ENCODE measurements around the gene TOR1AIP2.
"Not testable (repeated sequence)": the region's sequence is repeated elsewhere in the genome, so short reads cannot be mapped to it uniquely, and the experiment has no call there.

Gene TOR1AIP2

DNA sequence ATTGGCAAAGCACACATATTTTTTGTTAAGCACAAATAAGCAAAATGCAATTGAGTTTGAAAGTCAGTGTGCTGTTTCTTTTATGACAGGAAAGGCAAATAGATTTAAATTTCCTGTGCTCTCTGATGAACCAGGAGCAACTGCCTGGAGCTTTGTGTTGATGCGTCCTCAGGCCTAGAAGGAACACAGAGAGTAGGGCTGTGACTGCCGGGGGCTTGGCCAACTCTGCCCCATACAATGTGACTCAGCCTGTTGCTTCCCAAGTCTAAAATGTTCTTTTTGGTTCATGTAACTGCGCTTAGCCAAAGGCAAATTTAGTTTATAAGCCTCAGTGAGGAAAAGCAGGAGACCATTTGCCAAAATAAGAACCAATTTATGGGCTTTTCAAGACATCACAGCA, 37.5 kb downstream of the TOR1AIP2 start:
- Histone ChIP-seq H3K9ac (ENCODE audit: low read length) (no peak overlapping the region), H3K27ac (ENCODE audit: low read length) (no peak overlapping the region), H3K27me3 (ENCODE audit: control insufficient read depth, insufficient read depth, low read length) (no peaks in the 10 kb centered on the region), H3K4me3 (ENCODE audit: low read length) (no peak overlapping the region), H3K4me1 (ENCODE audit: control insufficient read depth, low read depth, low read length) (no peaks in the 10 kb centered on the region), H3K36me3 (ENCODE audit: control insufficient read depth, low read depth, low read length) (peaks cover 6% of the 10 kb centered on the region), H3K9me3 (ENCODE audit: control insufficient read depth, low read depth, low read length) (no peaks in the 10 kb centered on the region)

DNA sequence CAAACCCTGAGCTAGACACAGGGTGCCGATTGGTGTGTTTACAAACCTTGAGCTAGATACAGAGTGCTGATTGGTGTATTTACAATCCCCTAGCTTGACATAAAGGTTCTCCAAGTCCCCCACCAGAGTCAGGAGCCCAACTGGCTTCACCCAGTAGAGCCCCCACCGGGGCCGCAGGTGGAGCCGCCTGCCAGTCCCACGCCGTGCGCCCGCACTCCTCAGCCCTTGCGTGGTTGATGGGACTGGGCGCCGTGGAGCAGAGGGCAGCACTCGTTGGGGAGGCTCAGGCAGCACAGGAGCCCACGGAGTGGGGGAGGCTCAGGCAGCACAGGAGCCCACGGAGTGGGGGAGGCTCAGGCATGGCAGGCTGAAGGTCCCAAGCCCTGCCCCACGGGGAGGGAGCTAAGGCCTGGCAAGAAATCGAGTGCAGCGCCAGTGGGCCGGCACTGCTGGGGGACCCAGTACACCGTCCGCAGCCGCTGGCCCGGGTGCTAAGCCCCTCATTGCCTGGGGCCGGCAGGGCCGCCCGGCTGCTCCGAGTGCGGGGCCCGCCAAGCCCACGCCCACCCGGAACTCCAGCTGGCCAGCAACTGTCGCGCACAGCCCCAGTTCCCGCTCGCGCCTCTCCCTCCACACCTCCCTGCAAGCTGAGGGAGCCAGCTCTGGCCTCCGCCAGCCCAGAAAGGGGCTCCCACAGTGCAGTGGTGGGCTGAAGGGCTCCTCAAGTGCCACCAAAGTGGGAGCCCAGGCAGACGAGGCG, 40.7 kb downstream of the TOR1AIP2 start:
- not testable (repeated sequence) for H3K9me3 ChIP-seq (ENCODE audit: control insufficient read depth, low read depth, low read length); H3K4me3 ChIP-seq (ENCODE audit: low read length); H3K27ac ChIP-seq (ENCODE audit: low read length); H3K36me3 ChIP-seq (ENCODE audit: control insufficient read depth, low read depth, low read length); H3K4me1 ChIP-seq (ENCODE audit: control insufficient read depth, low read depth, low read length); H3K9ac ChIP-seq (ENCODE audit: low read length); H3K27me3 ChIP-seq (ENCODE audit: control insufficient read depth, insufficient read depth, low read length)

DNA sequence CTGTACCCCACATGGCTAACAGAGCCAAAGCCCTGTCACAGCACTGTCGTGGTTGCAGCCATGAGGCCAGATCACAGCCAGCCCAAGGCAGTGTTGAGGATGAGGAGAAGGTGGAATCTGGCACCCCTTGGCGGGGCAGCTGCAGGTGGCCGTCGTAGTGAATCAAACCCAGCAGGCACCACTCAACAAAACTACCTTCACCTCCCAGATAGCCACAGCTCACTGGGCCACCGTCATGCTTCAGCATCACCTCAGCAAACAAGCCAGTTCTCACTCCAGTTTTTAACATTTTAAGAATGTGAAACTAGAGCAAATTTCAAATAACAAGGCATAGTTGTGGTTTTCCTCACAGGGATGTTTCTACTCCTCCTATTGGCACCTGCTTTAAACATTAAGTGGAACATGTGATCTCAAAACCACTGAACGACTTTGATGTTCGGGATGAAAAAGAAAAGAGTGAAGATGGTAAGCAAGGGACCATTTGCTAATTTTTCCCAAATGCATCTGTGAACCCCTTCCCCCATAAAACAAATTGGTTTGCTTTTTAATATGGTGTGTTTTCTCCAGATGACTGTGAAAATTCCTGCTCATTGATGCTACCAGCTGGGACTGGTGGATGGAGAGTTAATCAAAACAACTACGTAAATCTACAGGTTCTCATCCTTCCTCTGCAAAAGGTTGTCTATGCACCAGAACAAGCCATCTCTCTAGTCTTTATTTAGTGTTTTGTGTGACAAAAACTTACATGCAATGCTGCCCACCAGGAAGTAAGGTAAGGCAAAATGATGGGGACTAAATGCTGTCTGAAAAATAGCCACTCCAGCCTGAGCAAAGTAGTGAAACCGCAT, 45.5 kb downstream of the TOR1AIP2 start:
- Histone ChIP-seq H3K27ac (ENCODE audit: low read length) (no peak overlapping the region), H3K4me3 (ENCODE audit: low read length) (no peak overlapping the region), H3K36me3 (ENCODE audit: control insufficient read depth, low read depth, low read length) (no peaks in the 10 kb centered on the region), H3K27me3 (ENCODE audit: control insufficient read depth, insufficient read depth, low read length) (no peaks in the 10 kb centered on the region), H3K9me3 (ENCODE audit: control insufficient read depth, low read depth, low read length) (no peaks in the 10 kb centered on the region), H3K9ac (ENCODE audit: low read length) (no peak overlapping the region), H3K4me1 (ENCODE audit: control insufficient read depth, low read depth, low read length) (no peaks in the 10 kb centered on the region)

DNA sequence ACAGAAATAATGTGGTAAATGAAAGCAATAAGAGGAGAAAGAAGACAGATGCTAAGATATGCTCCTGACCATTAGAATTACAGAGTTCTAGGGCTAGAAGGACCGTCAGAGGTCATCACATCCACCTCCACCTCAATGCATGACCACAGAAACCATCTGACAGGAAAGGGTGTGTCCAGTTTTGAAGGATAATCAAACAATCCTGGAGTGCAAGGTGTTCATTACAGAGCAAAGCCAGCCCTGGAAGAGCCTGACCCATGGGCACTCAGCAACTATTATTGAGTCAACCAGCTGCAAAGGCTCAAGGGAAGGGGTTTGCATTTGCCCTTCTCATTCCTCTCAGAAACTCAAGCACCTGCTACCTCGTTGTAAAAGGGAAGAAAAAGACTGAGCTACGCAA, 46.4 kb downstream of the TOR1AIP2 start:
- Histone ChIP-seq H3K4me1 (ENCODE audit: control insufficient read depth, low read depth, low read length) (no peaks in the 10 kb centered on the region), H3K9ac (ENCODE audit: low read length) (no peak overlapping the region), H3K27ac (ENCODE audit: low read length) (no peak overlapping the region), H3K36me3 (ENCODE audit: control insufficient read depth, low read depth, low read length) (no peaks in the 10 kb centered on the region), H3K9me3 (ENCODE audit: control insufficient read depth, low read depth, low read length) (no peaks in the 10 kb centered on the region), H3K27me3 (ENCODE audit: control insufficient read depth, insufficient read depth, low read length) (no peaks in the 10 kb centered on the region), H3K4me3 (ENCODE audit: low read length) (no peak overlapping the region)

DNA sequence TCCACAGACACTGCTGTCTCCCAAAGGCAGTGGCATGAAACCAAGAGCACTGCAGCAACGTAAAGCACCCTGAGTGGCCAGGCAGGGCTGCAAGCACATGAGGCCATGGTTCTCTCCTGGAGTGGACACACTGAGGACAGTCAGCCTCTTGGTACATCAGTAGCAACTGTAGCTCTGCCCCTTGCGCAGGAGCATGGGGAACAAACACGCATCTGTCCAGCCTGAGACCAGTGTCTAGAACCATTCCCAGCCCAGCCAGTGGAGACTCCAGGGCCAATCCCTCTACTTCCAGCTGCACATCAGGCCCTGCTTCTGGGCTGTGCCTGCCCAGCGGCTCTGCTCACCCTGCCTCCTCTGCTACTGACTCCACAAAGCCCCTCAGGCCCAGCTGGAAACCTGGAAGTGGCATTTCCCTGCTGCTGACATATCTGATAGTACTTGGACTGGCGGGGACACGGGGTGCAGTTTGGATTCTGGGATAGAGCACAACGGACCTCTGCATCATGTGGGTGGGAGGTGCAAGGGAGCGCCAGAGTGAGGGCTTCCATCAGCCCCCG, 49.0 kb downstream of the TOR1AIP2 start:
- H3K4me3 ChIP-seq (ENCODE audit: low read length) = no peak overlapping the region

DNA sequence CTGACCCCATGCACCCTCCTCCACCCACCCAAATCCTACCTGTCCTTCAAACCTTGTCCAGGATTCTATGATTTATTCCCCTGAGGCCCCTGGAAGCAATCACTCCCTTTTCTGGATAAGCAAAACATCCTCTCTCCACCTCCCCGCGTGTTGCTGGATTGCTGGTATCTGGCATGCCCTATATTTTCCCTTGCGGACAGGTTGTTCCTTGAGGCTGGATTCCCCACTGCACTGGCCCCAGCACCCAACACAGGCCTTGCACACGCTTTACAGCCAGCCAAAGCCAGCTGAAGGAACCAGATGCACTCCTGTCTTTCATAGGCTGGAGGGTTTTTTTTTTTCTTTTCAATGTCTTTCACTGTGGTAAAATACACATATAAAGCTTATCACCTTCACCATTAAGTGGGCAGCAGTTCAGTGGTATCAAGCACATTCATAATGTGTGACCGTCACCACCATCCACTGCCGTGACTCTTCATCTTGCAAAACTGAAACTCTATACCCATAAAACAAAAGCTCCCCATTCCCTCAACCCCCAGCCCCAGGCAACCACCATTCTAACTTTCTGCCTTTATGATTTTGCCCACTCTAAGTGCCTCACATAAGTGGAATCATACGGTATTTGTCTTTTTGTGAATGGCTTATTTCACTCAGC, 50.9 kb downstream of the TOR1AIP2 start:
- Histone ChIP-seq H3K9me3 (ENCODE audit: control insufficient read depth, low read depth, low read length) (no peaks in the 10 kb centered on the region), H3K4me1 (ENCODE audit: control insufficient read depth, low read depth, low read length) (peaks cover 3% of the 10 kb centered on the region), H3K27ac (ENCODE audit: low read length) (no peak overlapping the region), H3K27me3 (ENCODE audit: control insufficient read depth, insufficient read depth, low read length) (no peaks in the 10 kb centered on the region), H3K9ac (ENCODE audit: low read length) (no peak overlapping the region), H3K36me3 (ENCODE audit: control insufficient read depth, low read depth, low read length) (no peaks in the 10 kb centered on the region), H3K4me3 (ENCODE audit: low read length) (no peak overlapping the region)

More for the DNA sequence above, 49.0 kb downstream of the TOR1AIP2 start:
- H3K27ac ChIP-seq (ENCODE audit: low read length) = no peak overlapping the region
- peaks cover 3% of the 10 kb centered on the region for H3K4me1 ChIP-seq (ENCODE audit: control insufficient read depth, low read depth, low read length)
- H3K9ac ChIP-seq (ENCODE audit: low read length) = no peak overlapping the region
- no peaks in the 10 kb centered on the region for H3K9me3 ChIP-seq (ENCODE audit: control insufficient read depth, low read depth, low read length)
- H3K36me3 ChIP-seq (ENCODE audit: control insufficient read depth, low read depth, low read length) = no peaks in the 10 kb centered on the region
- no peaks in the 10 kb centered on the region for H3K27me3 ChIP-seq (ENCODE audit: control insufficient read depth, insufficient read depth, low read length)

DNA sequence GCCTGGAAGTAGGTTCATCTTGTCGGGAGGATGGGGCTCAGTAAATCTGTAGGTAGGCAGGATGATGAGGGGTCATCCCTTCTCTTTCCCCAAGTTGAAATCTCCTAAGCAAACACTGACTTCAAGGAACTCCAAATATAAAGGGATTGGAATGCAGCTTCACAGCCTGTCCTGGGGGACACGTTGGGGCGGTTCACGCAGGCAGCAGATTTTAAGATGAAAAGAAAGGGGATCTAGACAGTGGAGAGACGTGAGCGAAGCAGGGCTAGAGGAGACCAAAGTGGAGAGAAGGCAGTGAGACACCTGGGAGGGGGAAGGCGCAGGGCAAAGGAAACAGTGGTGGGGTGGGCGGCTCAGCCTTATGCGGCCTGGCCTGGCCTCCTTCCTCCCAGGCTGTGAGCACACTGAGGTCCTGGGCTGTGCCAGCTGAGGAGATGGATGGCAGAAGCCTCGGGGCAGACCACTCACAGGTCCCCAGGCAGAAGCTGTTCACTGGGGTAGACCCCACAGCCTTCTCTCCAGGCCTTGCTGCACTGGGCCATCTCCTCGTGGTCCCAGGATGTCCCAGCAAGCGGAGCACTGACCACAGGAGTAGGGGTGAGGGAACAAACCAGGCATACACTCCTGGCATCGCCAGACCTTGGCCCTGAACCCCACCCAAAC, 51.7 kb downstream of the TOR1AIP2 start:
- no peaks in the 10 kb centered on the region for H3K27me3 ChIP-seq (ENCODE audit: control insufficient read depth, insufficient read depth, low read length)
- no peak overlapping the region for H3K9ac ChIP-seq (ENCODE audit: low read length)
- no peaks in the 10 kb centered on the region for H3K36me3 ChIP-seq (ENCODE audit: control insufficient read depth, low read depth, low read length)

DNA sequence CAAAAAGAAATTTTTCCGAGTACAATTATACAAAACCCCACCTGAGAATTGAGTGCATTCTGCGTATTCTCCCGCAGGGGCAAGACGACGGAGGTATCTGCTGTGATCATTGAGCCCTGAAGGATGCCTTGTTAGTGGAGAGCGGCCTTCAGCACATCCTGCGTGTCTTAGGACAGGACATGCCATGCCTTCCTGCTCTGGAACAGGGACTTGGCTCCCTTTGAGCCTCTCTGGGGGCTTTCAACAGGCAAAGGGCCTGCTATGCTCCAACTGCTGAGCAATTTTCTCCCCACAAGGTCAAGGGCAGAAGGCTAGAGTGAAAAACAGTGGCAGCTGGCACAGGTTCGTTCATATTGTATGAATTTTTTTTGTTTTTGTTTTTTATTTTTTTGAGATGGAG, 52.4 kb downstream of the TOR1AIP2 start:
- Histone ChIP-seq H3K9ac (ENCODE audit: low read length) (no peak overlapping the region), H3K36me3 (ENCODE audit: control insufficient read depth, low read depth, low read length) (no peaks in the 10 kb centered on the region), H3K4me1 (ENCODE audit: control insufficient read depth, low read depth, low read length) (peaks cover 3% of the 10 kb centered on the region), H3K4me3 (ENCODE audit: low read length) (no peak overlapping the region), H3K27me3 (ENCODE audit: control insufficient read depth, insufficient read depth, low read length) (no peaks in the 10 kb centered on the region), H3K27ac (ENCODE audit: low read length) (no peak overlapping the region), H3K9me3 (ENCODE audit: control insufficient read depth, low read depth, low read length) (no peaks in the 10 kb centered on the region)

More for the DNA sequence above, 51.7 kb downstream of the TOR1AIP2 start:
- Histone ChIP-seq H3K27ac (ENCODE audit: low read length) (no peak overlapping the region), H3K4me1 (ENCODE audit: control insufficient read depth, low read depth, low read length) (peaks cover 3% of the 10 kb centered on the region), H3K9me3 (ENCODE audit: control insufficient read depth, low read depth, low read length) (no peaks in the 10 kb centered on the region), H3K4me3 (ENCODE audit: low read length) (no peak overlapping the region)

DNA sequence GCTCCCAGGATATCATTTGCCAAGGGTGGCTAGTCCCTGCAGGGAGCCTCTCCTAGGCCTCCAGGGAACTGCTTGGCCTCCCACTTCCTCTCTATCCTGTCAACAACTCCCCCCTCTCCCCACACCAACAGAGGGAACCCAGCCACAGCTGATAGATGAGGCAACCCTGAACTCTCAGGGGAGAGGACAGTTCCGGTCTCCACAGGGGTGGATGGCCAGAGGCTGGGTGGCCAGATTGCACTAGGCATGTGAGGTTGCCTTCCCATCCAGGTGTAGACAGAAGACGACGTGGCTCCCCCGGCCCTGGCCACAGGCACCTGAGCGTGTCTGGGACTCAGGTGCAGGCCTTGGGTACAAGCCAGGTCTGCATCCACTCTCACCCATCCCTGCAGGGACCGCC, 53.3 kb downstream of the TOR1AIP2 start:
- Histone ChIP-seq H3K36me3 (ENCODE audit: control insufficient read depth, low read depth, low read length) (no peaks in the 10 kb centered on the region), H3K9me3 (ENCODE audit: control insufficient read depth, low read depth, low read length) (no peaks in the 10 kb centered on the region), H3K27ac (ENCODE audit: low read length) (no peak overlapping the region), H3K4me1 (ENCODE audit: control insufficient read depth, low read depth, low read length) (peaks cover 3% of the 10 kb centered on the region), H3K27me3 (ENCODE audit: control insufficient read depth, insufficient read depth, low read length) (no peaks in the 10 kb centered on the region), H3K4me3 (ENCODE audit: low read length) (no peak overlapping the region), H3K9ac (ENCODE audit: low read length) (no peak overlapping the region)

DNA sequence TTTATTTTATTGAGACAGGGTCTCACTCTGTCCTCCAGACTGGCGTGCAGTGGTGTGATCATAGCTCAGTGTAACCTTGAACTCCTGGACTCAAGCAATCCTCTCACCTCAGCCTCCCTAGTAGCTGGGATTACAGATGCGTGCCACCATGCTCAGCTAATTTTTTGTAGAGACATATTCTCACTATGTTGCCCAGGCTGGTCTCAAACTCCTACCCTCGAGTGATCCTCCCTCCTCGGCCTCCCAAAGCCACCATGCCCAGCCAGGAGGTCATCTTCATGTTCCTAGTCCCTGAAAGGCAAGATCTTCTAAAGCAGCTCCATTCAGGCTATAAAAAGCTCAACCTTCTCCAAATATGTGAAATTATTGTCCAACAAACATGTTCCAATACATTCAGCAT, 53.9 kb downstream of the TOR1AIP2 start:
- Histone ChIP-seq H3K9ac (ENCODE audit: low read length) (no peak overlapping the region), H3K4me3 (ENCODE audit: low read length) (no peak overlapping the region), H3K27ac (ENCODE audit: low read length) (no peak overlapping the region), H3K4me1 (ENCODE audit: control insufficient read depth, low read depth, low read length) (peaks cover 5% of the 10 kb centered on the region), H3K36me3 (ENCODE audit: control insufficient read depth, low read depth, low read length) (no peaks in the 10 kb centered on the region), H3K27me3 (ENCODE audit: control insufficient read depth, insufficient read depth, low read length) (no peaks in the 10 kb centered on the region), H3K9me3 (ENCODE audit: control insufficient read depth, low read depth, low read length) (no peaks in the 10 kb centered on the region)

DNA sequence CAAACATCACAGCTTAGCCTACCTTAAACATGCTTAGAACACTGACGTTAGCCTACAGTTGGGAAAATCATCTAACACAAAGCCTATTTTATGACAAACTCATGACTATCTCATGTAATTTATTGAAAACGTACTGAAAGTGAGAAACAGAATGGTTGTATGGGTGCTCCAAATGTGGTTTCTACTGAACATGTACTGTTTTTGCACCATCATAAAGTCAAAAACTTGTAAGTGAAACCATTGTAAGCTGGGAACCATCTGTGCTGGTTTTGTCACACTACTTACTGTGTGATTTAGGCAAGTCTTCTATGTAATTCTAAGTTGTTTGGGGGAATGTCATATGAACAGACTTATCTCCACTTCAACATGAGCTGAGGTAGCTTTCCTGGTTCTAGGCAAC, 55.5 kb downstream of the TOR1AIP2 start:
- Histone ChIP-seq H3K9me3 (ENCODE audit: control insufficient read depth, low read depth, low read length) (no peaks in the 10 kb centered on the region), H3K4me3 (ENCODE audit: low read length) (no peak overlapping the region), H3K27ac (ENCODE audit: low read length) (no peak overlapping the region), H3K9ac (ENCODE audit: low read length) (no peak overlapping the region), H3K36me3 (ENCODE audit: control insufficient read depth, low read depth, low read length) (no peaks in the 10 kb centered on the region), H3K27me3 (ENCODE audit: control insufficient read depth, insufficient read depth, low read length) (no peaks in the 10 kb centered on the region), H3K4me1 (ENCODE audit: control insufficient read depth, low read depth, low read length) (peaks cover 5% of the 10 kb centered on the region)

Measured in iPS-18a (cell line).